SK-N-SH (cell line): ENCODE results near the gene BRWD1. TPM values are rescaled to one million over a fixed set of nuclear protein-coding genes. Genes with fewer than 3 reads are reported as not detected.

ENCODE experiments used
- CTCF ChIA-PET: fragments of 300-600, 350-600 bp; formaldehyde crosslinking; extraction: SDS; loops from one replicate; lab custom pipeline; 2021; lab: Yijun Ruan, JAX
- POLR2A ChIA-PET: fragments of 350-600 bp; sonication (Branson Sonifier 250); formaldehyde crosslinking; extraction: SDS; loops from one replicate; lab custom pipeline; 2020; ENCODE audit warnings: antibody characterized with exemption, inconsistent platforms; lab: Yijun Ruan, JAX
- DNase-seq: peaks from one replicate; pipeline ENCODE4 v3.0.0; 2012
- H2AFZ ChIP-seq: fragments of 200-600 bp; sonication (generic); 2 replicates; pipeline ENCODE4 v1.8.1; 2016; ENCODE audit warnings: antibody characterized with exemption, mild to moderate bottlenecking, low read depth
- H3F3A ChIP-seq: fragments of 200-600 bp; sonication (generic); replicated peaks from 2 replicates; pipeline ENCODE3; 2016; ENCODE audit warnings: antibody characterized with exemption, mild to moderate bottlenecking; ENCODE audit not compliant: insufficient read depth
- H3K27ac ChIP-seq, 2 experiments: fragments of 200-500 bp in 1 of 2; fragments of 200-600 bp in 1 of 2; sonication (Bioruptor generic) in 1 of 2; sonication (generic), shearing (Covaris generic) in 1 of 2; 2 replicates each; pipeline versions ENCODE4 v1.5.1 to v1.6.1; 2014 to 2016; ENCODE audit warnings: low read depth in 2 of 2, inconsistent platforms in 1 of 2, low read length in 1 of 2, mild to moderate bottlenecking in 1 of 2, mixed read lengths in 1 of 2
- H3K27me3 ChIP-seq: fragments of 200-600 bp; sonication (generic), shearing (Covaris generic); 2 replicates; pipeline ENCODE4 v1.6.1; 2016; ENCODE audit warnings: mixed run types; ENCODE audit not compliant: insufficient read depth
- H3K36me3 ChIP-seq, 2 experiments: fragments of 200-500 bp in 1 of 2; fragments of 200-600 bp in 1 of 2; sonication (Bioruptor generic) in 1 of 2; sonication (generic) in 1 of 2; replicated peaks in 1 of 2; 2 replicates each; pipeline versions ENCODE3 to v1.5.1; 2014 to 2016; ENCODE audit warnings: low read length in 1 of 2, mild to moderate bottlenecking in 1 of 2; ENCODE audit not compliant: insufficient read depth in 2 of 2, control insufficient read depth in 1 of 2
- H3K4me1 ChIP-seq, 2 experiments: fragments of 200-500 bp in 1 of 2; fragments of 200-600 bp in 1 of 2; sonication (Bioruptor generic) in 1 of 2; sonication (generic), shearing (Covaris generic) in 1 of 2; 2 replicates each; pipeline versions ENCODE4 v1.5.1 to v1.6.1; 2014 to 2016; ENCODE audit warnings: low read depth in 1 of 2, low read length in 1 of 2, mixed run types in 1 of 2; ENCODE audit not compliant: insufficient read depth in 2 of 2, control insufficient read depth in 1 of 2
- H3K4me2 ChIP-seq: fragments of 200-600 bp; sonication (generic), shearing (Covaris generic); 2 replicates; pipeline ENCODE4 v1.6.1; 2017; ENCODE audit warnings: mixed run types
- H3K4me3 ChIP-seq, 2 experiments: fragments of 200-500 bp in 1 of 2; fragments of 200-600 bp in 1 of 2; sonication (Bioruptor generic) in 1 of 2; sonication (generic), shearing (Covaris generic) in 1 of 2; 2 replicates each; pipeline versions ENCODE4 v1.5.1 to v1.8.1; 2014 to 2016; ENCODE audit warnings: low read depth in 2 of 2, inconsistent platforms in 1 of 2, low read length in 1 of 2, mild to moderate bottlenecking in 1 of 2, mixed read lengths in 1 of 2, moderate library complexity in 1 of 2
- H3K79me2 ChIP-seq: fragments of 200-600 bp; sonication (generic); 2 replicates; pipeline ENCODE4 v1.8.1; 2017; ENCODE audit warnings: mild to moderate bottlenecking; ENCODE audit not compliant: insufficient read depth
- H3K9ac ChIP-seq: fragments of 200-600 bp; sonication (generic); 2 replicates; pipeline ENCODE4 v1.6.1; 2017; ENCODE audit warnings: mixed run types
- H3K9me2 ChIP-seq: fragments of 200-600 bp; sonication (generic); 2 replicates; pipeline ENCODE4 v1.6.1; 2017; ENCODE audit warnings: mixed run types
- H3K9me3 ChIP-seq: fragments of 200-600 bp; sonication (generic); 2 replicates; pipeline ENCODE4 v1.6.1; 2017; ENCODE audit warnings: mixed run types, mild to moderate bottlenecking, moderate library complexity
- H4K20me1 ChIP-seq: fragments of 200-600 bp; sonication (generic); 2 replicates; pipeline ENCODE4 v1.6.1; 2017; ENCODE audit warnings: mild to moderate bottlenecking, mixed run types; ENCODE audit not compliant: insufficient read depth
- EZH2phosphoT487 ChIP-seq: fragments of 200-600 bp; sonication (generic); IDR thresholded peaks from 2 replicates; pipeline ENCODE4 v1.6.1; 2017; ENCODE audit warnings: low read depth, mixed run types, mild to moderate bottlenecking, antibody characterized with exemption, moderate library complexity, borderline replicate concordance
- FOSL2 ChIP-seq: IDR thresholded peaks from 2 replicates; pipeline ENCODE4 v1.4.0; 2012; ENCODE audit warnings: low read depth, mild to moderate bottlenecking, moderate library complexity, borderline replicate concordance
- GABPA ChIP-seq: IDR thresholded peaks from 2 replicates; pipeline ENCODE4 v1.4.0; 2012; ENCODE audit warnings: low read depth, mild to moderate bottlenecking
- GATA2 ChIP-seq: sonication (generic); formaldehyde crosslinking; IDR thresholded peaks from 2 replicates; pipeline ENCODE4 v1.5.0; 2020; ENCODE audit warnings: mild to moderate bottlenecking, missing genetic modification reagents
- JUND ChIP-seq: IDR thresholded peaks from 2 replicates; pipeline ENCODE4 v1.4.0; 2012
- MEF2A ChIP-seq: IDR thresholded peaks from 2 replicates; pipeline ENCODE4 v1.4.0; 2012; ENCODE audit warnings: low read depth, borderline replicate concordance
- MXI1 ChIP-seq: IDR thresholded peaks from 2 replicates; pipeline ENCODE4 v1.6.1; 2012; ENCODE audit warnings: mild to moderate bottlenecking, low read depth, low read length, improper control_type of control experiment
- POLR2AphosphoS5 ChIP-seq: IDR thresholded peaks from 2 replicates; pipeline ENCODE4 v1.6.1; 2012; ENCODE audit warnings: low read depth, low read length
- RCOR1 ChIP-seq: fragments of 150-350 bp; IDR thresholded peaks from 2 replicates; pipeline ENCODE4 v1.6.1; 2017; ENCODE audit warnings: antibody characterized with exemption, low read length
- RXRA ChIP-seq: IDR thresholded peaks from 2 replicates; pipeline ENCODE4 v1.4.0; 2012; ENCODE audit warnings: low read depth, mild to moderate bottlenecking, borderline replicate concordance
- SMC3 ChIP-seq: IDR thresholded peaks from 2 replicates; pipeline ENCODE4 v1.6.1; 2012; ENCODE audit warnings: low read depth, low read length, improper control_type of control experiment
- TAF1 ChIP-seq: IDR thresholded peaks from 2 replicates; pipeline ENCODE4 v1.6.1; 2012; ENCODE audit warnings: low read depth, mild to moderate bottlenecking, low read length, moderate library complexity, borderline replicate concordance
- TEAD4 ChIP-seq: IDR thresholded peaks from 2 replicates; pipeline ENCODE4 v1.4.0; 2012; ENCODE audit warnings: mild to moderate bottlenecking, borderline replicate concordance; ENCODE audit not compliant: insufficient read depth
- YY1 ChIP-seq: IDR thresholded peaks from 2 replicates; pipeline ENCODE4 v1.4.0; 2012; ENCODE audit warnings: low read depth, mild to moderate bottlenecking
- WGBS: methylation state at CpG from one replicate; pipeline ENCODE4 v1.1.6; 2017; ENCODE audit warnings: low lambda C conversion rate; 5-methylcytosine and 5-hydroxymethylcytosine counted together
- polyA plus RNA-seq, 3 experiments: library from polyadenylated mRNA; depleted of rRNA; stranded (reverse); fragments of >200 nt; gene quantifications; 2 replicates each; pipeline ENCODE4 v1.2.3, GENCODE V29; 2012
- TF ChIP-seq, protein P1 (sequence below): IDR thresholded peaks from 2 replicates; pipeline ENCODE4 v1.4.0; 2012; ENCODE audit warnings: low read depth
- TF ChIP-seq, protein P2 (sequence below): IDR thresholded peaks from 2 replicates; pipeline ENCODE4; 2012
- TF ChIP-seq, protein P3 (sequence below): fragments of 200-600 bp; sonication (generic); IDR thresholded peaks from 2 replicates; pipeline ENCODE4 v1.6.1; 2017; ENCODE audit warnings: antibody characterized with exemption, mild to moderate bottlenecking, moderate library complexity
- TF ChIP-seq, protein P4 (sequence below): IDR thresholded peaks from 2 replicates; pipeline ENCODE4 v1.4.0; 2012; ENCODE audit warnings: low read depth, borderline replicate concordance

BRWD1 gene
- polyA plus RNA-seq, 1 of the 3 experiments (the other 2 are of a cell fraction), result 7.9 TPM

DNA sequence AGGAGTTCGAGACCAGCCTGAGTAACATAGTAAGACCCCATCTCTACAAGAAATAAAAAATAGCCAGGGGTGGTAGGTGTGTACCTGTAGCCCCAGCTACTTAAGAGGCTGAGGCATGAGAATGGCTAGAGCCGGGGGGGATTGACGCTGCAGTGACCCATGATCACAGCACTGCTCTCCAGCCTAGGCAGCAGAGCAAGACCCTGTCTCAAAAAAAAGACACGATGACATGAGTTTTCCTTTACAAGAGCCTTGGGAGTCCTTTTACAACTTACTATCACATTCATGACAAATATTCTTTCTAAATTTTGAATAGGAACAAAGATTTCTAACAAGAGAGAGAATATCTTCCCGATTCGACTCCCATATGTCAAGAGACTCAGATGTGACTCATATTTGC, 3.3 kb upstream of the BRWD1 start:
- Histone ChIP-seq H3K4me3 (no peak overlapping the region), H3K27ac (no peak overlapping the region), H3K27me3 (no peaks in the 10 kb centered on the region), H3K4me2 (no peak overlapping the region), H3K79me2 (peaks cover 18% of the 10 kb centered on the region), H3K36me3 (peaks cover 2 to 3% of the 10 kb centered on the region in 2 experiments), H3K4me1 (peaks cover 3 to 10% of the 10 kb centered on the region in 2 experiments; a peak in 3 of 4 replicates), H3K9me2 (no peaks in the 10 kb centered on the region), H4K20me1 (peaks cover 4% of the 10 kb centered on the region), H3K9ac (no peak overlapping the region), H2AFZ (no peak overlapping the region), H3F3A (peaks cover 5% of the 10 kb centered on the region), H3K9me3 (no peaks in the 10 kb centered on the region)
- WGBS, result 95% methylated on average over 6 of the region's 6 CpGs
- CTCF ChIA-PET, result interaction anchor here (2.0 kb wide), 1 partner anchor 19 kb away, joined by 4 read pairs; no protein-coding TSS in a partner anchor
- TF ChIP-seq POLR2AphosphoS5, result no peak
- TF ChIP-seq, protein P1, sequence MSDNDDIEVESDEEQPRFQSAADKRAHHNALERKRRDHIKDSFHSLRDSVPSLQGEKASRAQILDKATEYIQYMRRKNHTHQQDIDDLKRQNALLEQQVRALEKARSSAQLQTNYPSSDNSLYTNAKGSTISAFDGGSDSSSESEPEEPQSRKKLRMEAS, result no peak
- no peak for TF ChIP-seq GABPA
- TF ChIP-seq MXI1, result no peak
- TF ChIP-seq, protein P2, sequence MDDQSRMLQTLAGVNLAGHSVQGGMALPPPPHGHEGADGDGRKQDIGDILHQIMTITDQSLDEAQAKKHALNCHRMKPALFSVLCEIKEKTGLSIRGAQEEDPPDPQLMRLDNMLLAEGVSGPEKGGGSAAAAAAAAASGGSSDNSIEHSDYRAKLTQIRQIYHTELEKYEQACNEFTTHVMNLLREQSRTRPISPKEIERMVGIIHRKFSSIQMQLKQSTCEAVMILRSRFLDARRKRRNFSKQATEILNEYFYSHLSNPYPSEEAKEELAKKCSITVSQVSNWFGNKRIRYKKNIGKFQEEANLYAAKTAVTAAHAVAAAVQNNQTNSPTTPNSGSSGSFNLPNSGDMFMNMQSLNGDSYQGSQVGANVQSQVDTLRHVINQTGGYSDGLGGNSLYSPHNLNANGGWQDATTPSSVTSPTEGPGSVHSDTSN, result no peak
- no peak for TF ChIP-seq RXRA
- TF ChIP-seq SMC3, result no peak
- TF ChIP-seq, protein P3, sequence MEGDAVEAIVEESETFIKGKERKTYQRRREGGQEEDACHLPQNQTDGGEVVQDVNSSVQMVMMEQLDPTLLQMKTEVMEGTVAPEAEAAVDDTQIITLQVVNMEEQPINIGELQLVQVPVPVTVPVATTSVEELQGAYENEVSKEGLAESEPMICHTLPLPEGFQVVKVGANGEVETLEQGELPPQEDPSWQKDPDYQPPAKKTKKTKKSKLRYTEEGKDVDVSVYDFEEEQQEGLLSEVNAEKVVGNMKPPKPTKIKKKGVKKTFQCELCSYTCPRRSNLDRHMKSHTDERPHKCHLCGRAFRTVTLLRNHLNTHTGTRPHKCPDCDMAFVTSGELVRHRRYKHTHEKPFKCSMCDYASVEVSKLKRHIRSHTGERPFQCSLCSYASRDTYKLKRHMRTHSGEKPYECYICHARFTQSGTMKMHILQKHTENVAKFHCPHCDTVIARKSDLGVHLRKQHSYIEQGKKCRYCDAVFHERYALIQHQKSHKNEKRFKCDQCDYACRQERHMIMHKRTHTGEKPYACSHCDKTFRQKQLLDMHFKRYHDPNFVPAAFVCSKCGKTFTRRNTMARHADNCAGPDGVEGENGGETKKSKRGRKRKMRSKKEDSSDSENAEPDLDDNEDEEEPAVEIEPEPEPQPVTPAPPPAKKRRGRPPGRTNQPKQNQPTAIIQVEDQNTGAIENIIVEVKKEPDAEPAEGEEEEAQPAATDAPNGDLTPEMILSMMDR, result no peak
- TF ChIP-seq FOSL2, result no peak
- no peak for TF ChIP-seq RCOR1
- POLR2A ChIA-PET, result no interaction called here
- no peak for DNase-seq

DNA sequence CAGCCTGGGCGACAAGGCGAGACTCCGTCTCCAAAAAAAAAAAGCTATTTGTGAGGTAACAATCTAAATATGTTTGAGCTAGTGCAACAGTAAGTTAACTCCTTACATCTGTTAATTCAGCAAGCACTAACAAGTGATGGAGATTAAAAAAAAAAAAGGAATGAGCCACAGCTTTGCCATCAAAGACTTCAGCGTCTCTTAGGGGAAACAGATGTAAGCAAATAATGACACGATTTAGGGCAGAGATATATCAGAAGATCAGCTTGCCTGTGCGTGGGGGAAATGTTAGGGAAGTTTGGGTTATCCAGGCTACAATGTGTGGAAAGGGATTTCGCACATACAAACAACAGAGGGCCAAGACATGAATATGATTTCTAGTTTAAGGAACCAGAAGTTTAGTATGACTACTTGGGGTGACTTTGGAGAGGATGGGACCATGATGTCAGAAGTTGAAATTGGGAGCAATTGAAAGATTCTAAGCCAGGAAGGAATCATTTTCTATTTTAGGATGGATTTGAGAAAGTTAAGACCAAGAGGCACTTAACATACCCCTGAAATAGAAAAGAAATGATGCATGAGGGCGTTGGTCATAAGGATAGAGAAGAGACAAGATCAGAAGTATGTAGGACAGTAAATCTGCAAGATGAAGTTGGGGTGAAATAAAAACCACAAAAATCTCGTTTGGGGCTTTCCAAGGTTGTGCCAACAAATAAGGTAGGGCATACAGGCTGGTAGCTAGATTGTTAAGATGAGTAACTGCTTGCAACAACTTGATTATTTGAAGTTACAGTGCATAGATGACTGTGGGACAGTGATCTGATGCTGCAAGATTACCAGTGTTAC, 2.4 kb upstream of the BRWD1 start:
- peaks cover 10% of the 10 kb centered on the region for H3F3A ChIP-seq
- no peaks in the 10 kb centered on the region for H3K27me3 ChIP-seq
- H3K4me3 ChIP-seq, result no peak overlapping the region
- H4K20me1 ChIP-seq, result peaks cover 12% of the 10 kb centered on the region
- TF ChIP-seq, protein P2, result no peak
- TF ChIP-seq TEAD4 (no peak), MEF2A (no peak), TAF1 (no peak), EZH2phosphoT487 (no peak), JUND (no peak), YY1 (no peak), GATA2 (CRISPR knock-in tag) (no peak)
- TF ChIP-seq, protein P4, sequence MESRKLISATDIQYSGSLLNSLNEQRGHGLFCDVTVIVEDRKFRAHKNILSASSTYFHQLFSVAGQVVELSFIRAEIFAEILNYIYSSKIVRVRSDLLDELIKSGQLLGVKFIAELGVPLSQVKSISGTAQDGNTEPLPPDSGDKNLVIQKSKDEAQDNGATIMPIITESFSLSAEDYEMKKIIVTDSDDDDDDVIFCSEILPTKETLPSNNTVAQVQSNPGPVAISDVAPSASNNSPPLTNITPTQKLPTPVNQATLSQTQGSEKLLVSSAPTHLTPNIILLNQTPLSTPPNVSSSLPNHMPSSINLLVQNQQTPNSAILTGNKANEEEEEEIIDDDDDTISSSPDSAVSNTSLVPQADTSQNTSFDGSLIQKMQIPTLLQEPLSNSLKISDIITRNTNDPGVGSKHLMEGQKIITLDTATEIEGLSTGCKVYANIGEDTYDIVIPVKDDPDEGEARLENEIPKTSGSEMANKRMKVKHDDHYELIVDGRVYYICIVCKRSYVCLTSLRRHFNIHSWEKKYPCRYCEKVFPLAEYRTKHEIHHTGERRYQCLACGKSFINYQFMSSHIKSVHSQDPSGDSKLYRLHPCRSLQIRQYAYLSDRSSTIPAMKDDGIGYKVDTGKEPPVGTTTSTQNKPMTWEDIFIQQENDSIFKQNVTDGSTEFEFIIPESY, result no peak
- ChIA-PET POLR2A (no interaction called here), CTCF (interaction anchor here (0.8 to 2.0 kb wide), 5 partner anchors 11 to 127 kb away, joined by 3 to 6 read pairs (median 3); no protein-coding TSS in a partner anchor)
- 92% methylated on average over 9 of the region's 9 CpGs for WGBS
- H3K9me3 ChIP-seq, result no peaks in the 10 kb centered on the region
- H3K27ac ChIP-seq, result no peak overlapping the region
- H3K79me2 ChIP-seq, result peaks cover 27% of the 10 kb centered on the region
- peaks cover 5 to 14% of the 10 kb centered on the region in 2 experiments; a peak in 3 of 4 replicates for H3K4me1 ChIP-seq
- H3K9ac ChIP-seq, result no peak overlapping the region
- H3K4me2 ChIP-seq, result no peak overlapping the region
- no peaks in the 10 kb centered on the region for H3K9me2 ChIP-seq
- no peak overlapping the region for H2AFZ ChIP-seq
- H3K36me3 ChIP-seq, result peaks cover 8 to 11% of the 10 kb centered on the region in 2 experiments
- no peak for DNase-seq
